GM13977 (cell line): Measurements from ENCODE around the gene PPP4R3A.

Experiments
- DNase-seq: peaks from one replicate; pipeline ENCODE4 v3.0.0; 2012; ENCODE audit warnings: low spot score
- CTCF ChIP-seq: IDR thresholded peaks from 2 replicates; pipeline ENCODE4 v1.5.1; 2012; ENCODE audit warnings: mild to moderate bottlenecking, control low read depth; ENCODE audit not compliant: insufficient read depth; ENCODE audit errors: extremely low read depth, missing control alignments
- in situ Hi-C: fragments of 300-500 bp; cut with MboI; formaldehyde crosslinking; loops from one replicate; pipeline ENCODE4 v1.12.0; 2022; ENCODE audit warnings: low sequenced_read_pairs, low pct_unique_long_range_greater_than_20kb, mixed read lengths, inconsistent platforms; ENCODE audit not compliant: unreplicated experiment

PPP4R3A gene

GRCh38 chr14:91420686-91421085, 89.4 kb downstream of the PPP4R3A start:
- DNase-seq: no peak
- in situ Hi-C loops: loop anchor here (10.0 kb wide), 1 partner anchor 106 kb away; no protein-coding TSS in a partner anchor

GRCh38 chr14:91419451-91419850, 90.7 kb downstream of the PPP4R3A start:
- TF ChIP-seq CTCF: no peak
- no peak for DNase-seq
- in situ Hi-C loops: no loop called here

More at GRCh38 chr14:91420686-91421085, 89.4 kb downstream of the PPP4R3A start:
- no peak for TF ChIP-seq CTCF

GRCh38 chr14:91419044-91419397, 91.1 kb downstream of the PPP4R3A start:
- peak; percentile 6 for TF ChIP-seq CTCF
- in situ Hi-C loops: no loop called here
- no peak for DNase-seq

GRCh38 chr14:91418387-91419043, 91.6 kb downstream of the PPP4R3A start:
- in situ Hi-C loops: no loop called here
- DNase-seq: peak; percentile 53
- TF ChIP-seq CTCF: peak; percentile 98

GRCh38 chr14:91417983-91418386, 92.1 kb downstream of the PPP4R3A start:
- peak; percentile 38 for TF ChIP-seq CTCF
- DNase-seq: no peak
- in situ Hi-C loops: no loop called here

GRCh38 chr14:91417120-91417982, 92.8 kb downstream of the PPP4R3A start, which contains the start of gene CCDC88C:
Gene CCDC88C, minus strand, starts transcription at chr14:91417820. Its CDS starts 130 bp downstream, at chr14:91417690.
- DNase-seq: peak; percentile 89
- in situ Hi-C loops: no loop called here
- peak; percentile 22 for TF ChIP-seq CTCF
